Neural cell (in vitro differentiated cells): Measurements from ENCODE around the gene TUG1. TPM values are rescaled to one million over a fixed set of nuclear protein-coding genes. Genes with fewer than 3 reads are reported as not detected.

Experiments
- H2AFZ ChIP-seq: fragments of 200-600, 300-800 bp; sonication (generic), shearing (Covaris generic); 2 replicates; pipeline ENCODE4 v1.6.0; 2014; ENCODE audit warnings: low read depth, mild to moderate bottlenecking, antibody characterized with exemption, low read length, moderate library complexity
- H3F3A ChIP-seq: fragments of 200-600 bp; shearing (Covaris generic); 2 replicates; pipeline ENCODE4 v1.6.1; 2016; ENCODE audit warnings: mild to moderate bottlenecking, moderate library complexity, mixed read lengths, antibody characterized with exemption, low read length; ENCODE audit not compliant: insufficient read depth, poor library complexity, severe bottlenecking
- H3K27ac ChIP-seq: fragments of 200-600, 300-800 bp; sonication (generic), shearing (Covaris generic); 2 replicates; pipeline ENCODE4 v1.5.1; 2014; ENCODE audit warnings: mild to moderate bottlenecking, low read length, moderate library complexity
- H3K27me3 ChIP-seq: fragments of 300-800, 200-600 bp; sonication (generic), shearing (Covaris generic); 2 replicates; pipeline ENCODE4 v1.6.0; 2014; ENCODE audit warnings: mild to moderate bottlenecking, low read depth, low read length, moderate library complexity; ENCODE audit not compliant: insufficient read depth
- H3K36me3 ChIP-seq: fragments of 300-800, 200-600 bp; sonication (generic), shearing (Covaris generic); 2 replicates; pipeline ENCODE4 v1.5.1; 2014; ENCODE audit warnings: mild to moderate bottlenecking, antibody characterized with exemption, low read length, moderate library complexity; ENCODE audit not compliant: insufficient read depth
- H3K4me2 ChIP-seq: fragments of 300-800, 200-600 bp; sonication (generic), shearing (Covaris generic); 2 replicates; pipeline ENCODE4 v1.6.0; 2014; ENCODE audit warnings: mild to moderate bottlenecking, low read length
- H3K4me3 ChIP-seq: fragments of 300-800, 200-600 bp; sonication (generic), shearing (Covaris generic); 2 replicates; pipeline ENCODE4 v1.5.1; 2014; ENCODE audit warnings: mild to moderate bottlenecking, low read length, moderate library complexity
- H3K79me2 ChIP-seq: fragments of 200-600 bp; shearing (Covaris generic); replicated peaks from 2 replicates; pipeline ENCODE4 v1.6.0; 2014; ENCODE audit warnings: mild to moderate bottlenecking, low read length, moderate library complexity; ENCODE audit not compliant: insufficient read depth
- H3K9ac ChIP-seq: fragments of 300-800, 200-600 bp; sonication (generic), shearing (Covaris generic); 2 replicates; pipeline ENCODE4 v1.6.1; 2016; ENCODE audit warnings: mild to moderate bottlenecking, low read length, mixed read lengths
- H3K9me2 ChIP-seq: fragments of 200-600 bp; shearing (Covaris generic); 2 replicates; pipeline ENCODE4 v1.6.1; 2016; ENCODE audit warnings: mild to moderate bottlenecking, low read length, mixed read lengths; ENCODE audit not compliant: insufficient read depth
- H3K9me3 ChIP-seq: fragments of 200-600, 300-800 bp; sonication (generic), shearing (Covaris generic); 2 replicates; pipeline ENCODE4 v1.6.1; 2016; ENCODE audit warnings: mild to moderate bottlenecking, mixed run types, low read length, moderate library complexity, mixed read lengths
- H4K20me1 ChIP-seq: fragments of 200-600 bp; shearing (Covaris generic); 2 replicates; pipeline ENCODE4 v1.6.1; 2016; ENCODE audit warnings: mild to moderate bottlenecking, mixed run types; ENCODE audit not compliant: insufficient read depth
- CTCF ChIP-seq: fragments of 450-650 bp; IDR thresholded peaks from 2 replicates; pipeline ENCODE4 v1.5.1; 2014; ENCODE audit warnings: antibody characterized with exemption, mild to moderate bottlenecking, moderate library complexity; ENCODE audit not compliant: poor library complexity, severe bottlenecking
- EP300 ChIP-seq: fragments of 450-650 bp; conservative IDR thresholded peaks from 2 replicates; pipeline ENCODE4 v1.6.1; 2014; ENCODE audit warnings: antibody characterized with exemption, mild to moderate bottlenecking, moderate library complexity; ENCODE audit not compliant: poor library complexity, severe bottlenecking
- EZH2 ChIP-seq: fragments of 200-600, 300-800 bp; shearing (Covaris generic), sonication (generic); IDR thresholded peaks from 2 replicates; pipeline ENCODE4 v1.6.1; 2014; ENCODE audit warnings: antibody characterized with exemption, low read length, borderline replicate concordance, mild to moderate bottlenecking; ENCODE audit not compliant: insufficient read depth, poor library complexity, severe bottlenecking
- MXI1 ChIP-seq: fragments of 450-650 bp; conservative IDR thresholded peaks from 2 replicates; pipeline ENCODE4 v1.6.1; 2014; ENCODE audit warnings: antibody characterized with exemption, mild to moderate bottlenecking; ENCODE audit not compliant: poor library complexity, severe bottlenecking
- POLR2AphosphoS5 ChIP-seq: IDR thresholded peaks from 2 replicates; pipeline ENCODE4 v1.6.1; 2012
- RAD21 ChIP-seq: fragments of 450-650 bp; conservative IDR thresholded peaks from 2 replicates; pipeline ENCODE4 v1.6.1; 2014; ENCODE audit warnings: antibody characterized with exemption, mild to moderate bottlenecking, moderate library complexity
- REST ChIP-seq: IDR thresholded peaks from 2 replicates; pipeline ENCODE4 v1.6.1; 2012; ENCODE audit warnings: borderline replicate concordance
- SMC3 ChIP-seq: fragments of 450-650 bp; conservative IDR thresholded peaks from 2 replicates; pipeline ENCODE4 v1.6.1; 2014; ENCODE audit warnings: antibody characterized with exemption, mild to moderate bottlenecking, moderate library complexity; ENCODE audit not compliant: poor library complexity
- TAF1 ChIP-seq: IDR thresholded peaks from 2 replicates; pipeline ENCODE4 v1.6.1; 2012; ENCODE audit warnings: low read depth
- polyA plus RNA-seq: library from polyadenylated mRNA; depleted of rRNA; stranded (reverse); fragments of >200 nt; gene quantifications from 2 replicates; pipeline ENCODE4 v1.2.3, GENCODE V29; 2014

TUG1 gene
- polyA plus RNA-seq, 1 donor from 2014 or later, result 73.5 TPM

- no peak overlapping the region for H2AFZ ChIP-seq
- no peak overlapping the region for H3K4me3 ChIP-seq
- H3K9me2 ChIP-seq, result no peaks in the 10 kb centered on the region
- H3F3A ChIP-seq, result no peaks in the 10 kb centered on the region
- TF ChIP-seq EZH2, result no peak
- TF ChIP-seq CTCF, result no peak
- no peak for TF ChIP-seq TAF1
- TF ChIP-seq REST, result no peak
- TF ChIP-seq SMC3, result no peak
- no peak for TF ChIP-seq POLR2AphosphoS5
- no peak for TF ChIP-seq MXI1
- TF ChIP-seq EP300, result no peak
- TF ChIP-seq RAD21, result no peak
- H3K9me3 ChIP-seq, result no peaks in the 10 kb centered on the region
- no peak overlapping the region for H3K9ac ChIP-seq
- no peaks in the 10 kb centered on the region for H3K36me3 ChIP-seq
- H3K79me2 ChIP-seq, result no peaks in the 10 kb centered on the region
- H3K27ac ChIP-seq, result no peak overlapping the region
- no peaks in the 10 kb centered on the region for H4K20me1 ChIP-seq
- H3K4me2 ChIP-seq, result no peak overlapping the region
- H3K27me3 ChIP-seq, result no peaks in the 10 kb centered on the region
Observed at GRCh38 chr22:31019191-31019930, 50.3 kb downstream of the TUG1 start.

GRCh38 chr22:31020334-31020733, 51.3 kb downstream of the TUG1 start:
- no peaks in the 10 kb centered on the region for H3K9me3 ChIP-seq
- no peak for TF ChIP-seq CTCF
- TF ChIP-seq RAD21, result no peak
- TF ChIP-seq EP300, result no peak
- TF ChIP-seq REST, result no peak
- TF ChIP-seq TAF1, result no peak
- TF ChIP-seq EZH2, result no peak
- no peak for TF ChIP-seq SMC3
- TF ChIP-seq POLR2AphosphoS5, result no peak
- TF ChIP-seq MXI1, result no peak

More at GRCh38 chr22:31020334-31020733, 51.3 kb downstream of the TUG1 start:
- no peak overlapping the region for H3K9ac ChIP-seq
- H3K4me3 ChIP-seq, result no peak overlapping the region
- no peak overlapping the region for H2AFZ ChIP-seq
- H3K36me3 ChIP-seq, result no peaks in the 10 kb centered on the region
- H4K20me1 ChIP-seq, result no peaks in the 10 kb centered on the region
- H3F3A ChIP-seq, result no peaks in the 10 kb centered on the region
- no peaks in the 10 kb centered on the region for H3K27me3 ChIP-seq
- no peak overlapping the region for H3K27ac ChIP-seq
- no peak overlapping the region for H3K4me2 ChIP-seq
- H3K79me2 ChIP-seq, result no peaks in the 10 kb centered on the region
- no peaks in the 10 kb centered on the region for H3K9me2 ChIP-seq
